Lower lobe of right lung (tissue), 2 donors: ENCODE data around the gene CACNG5. TPM values are rescaled to one million over a fixed set of nuclear protein-coding genes. Genes with fewer than 3 reads are reported as not detected.
A peak's percentile ranks its signal among the peaks of the same experiment; 100 is the strongest.

Source experiments
- ATAC-seq, 2 donors: fragments of 200-7000 bp; cut with Tn5 transposase; one replicate each; pipeline ENCODE4 v1.9.1; 2020 to 2022; ENCODE audit warnings: mild to moderate bottlenecking in 2 of 2, moderate library complexity in 2 of 2
- DNase-seq: peaks from one replicate; pipeline ENCODE4 v3.0.0-alpha.2; 2020
- H3K27ac ChIP-seq: fragments of 200-600 bp; one replicate; pipeline ENCODE4 v1.8.0; 2022
- H3K27me3 ChIP-seq: fragments of 200-600 bp; one replicate; pipeline ENCODE4 v1.8.0; 2022; ENCODE audit warnings: low read depth
- H3K36me3 ChIP-seq: fragments of 200-600 bp; one replicate; pipeline ENCODE4 v1.8.0; 2022; ENCODE audit warnings: mild to moderate bottlenecking
- H3K4me1 ChIP-seq: fragments of 200-600 bp; one replicate; pipeline ENCODE4 v1.8.0; 2022
- H3K4me3 ChIP-seq: fragments of 200-600 bp; one replicate; pipeline ENCODE4 v1.8.0; 2022; ENCODE audit warnings: mild to moderate bottlenecking
- H3K9me3 ChIP-seq: fragments of 200-600 bp; one replicate; pipeline ENCODE4 v1.8.0; 2022
- intact Hi-C: fragments of 100-400 bp; cut with DNase I; formaldehyde crosslinking; loops from one replicate; pipeline ENCODE4 v1.11.0; 2022
- total RNA-seq: library from RNA; stranded (reverse); fragmentation: NEBNext Ultra II Directional; extraction: Animal tissue kit (Norgen Biotek cat#: 25700); gene quantifications from one replicate; pipeline ENCODE4 v1.2.1, GENCODE V29; 2021
- TF ChIP-seq, protein P1 (sequence below): fragments of 200-600 bp; IDR thresholded peaks from one replicate; pipeline ENCODE4 v1.8.0; 2022; ENCODE audit warnings: antibody characterized with exemption, mild to moderate bottlenecking
- donor health status: DM: no; HTN: yes; CAD: no; lungs with severe emphysema.

The CACNG5 gene
- total RNA-seq, 1 donor from 2014 or later: not detected

DNA sequence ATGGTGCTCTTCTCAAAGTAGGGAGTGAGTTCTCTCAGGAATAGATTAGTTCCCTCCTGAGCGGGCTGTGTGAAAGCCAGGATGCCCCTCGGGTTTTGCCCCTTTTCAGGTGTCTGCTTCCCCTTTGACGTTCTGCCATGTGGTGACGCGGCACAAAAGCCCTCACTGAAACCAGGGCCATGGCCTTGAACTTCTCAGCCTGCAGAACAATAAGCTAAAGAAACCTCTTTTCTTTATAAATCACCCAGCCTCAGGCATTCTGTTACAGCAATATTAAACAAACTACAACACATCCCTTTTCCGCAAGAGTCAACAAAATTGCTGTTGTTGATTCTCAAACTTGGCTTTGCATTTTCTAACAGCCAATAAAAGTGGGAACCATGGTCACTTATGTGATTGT lies 15.5 kb upstream of the CACNG5 start:
- ATAC-seq (no peak), DNase-seq (no peak)
- intact Hi-C loops: no loop called here
- no peak overlapping the region for H3K27ac ChIP-seq
- no peaks in the 10 kb centered on the region for H3K36me3 ChIP-seq
- H3K4me3 ChIP-seq: no peak overlapping the region
- H3K4me1 ChIP-seq: no peaks in the 10 kb centered on the region
- H3K27me3 ChIP-seq: peaks cover 4% of the 10 kb centered on the region
- peaks cover 6% of the 10 kb centered on the region for H3K9me3 ChIP-seq
- TF ChIP-seq, protein P1, sequence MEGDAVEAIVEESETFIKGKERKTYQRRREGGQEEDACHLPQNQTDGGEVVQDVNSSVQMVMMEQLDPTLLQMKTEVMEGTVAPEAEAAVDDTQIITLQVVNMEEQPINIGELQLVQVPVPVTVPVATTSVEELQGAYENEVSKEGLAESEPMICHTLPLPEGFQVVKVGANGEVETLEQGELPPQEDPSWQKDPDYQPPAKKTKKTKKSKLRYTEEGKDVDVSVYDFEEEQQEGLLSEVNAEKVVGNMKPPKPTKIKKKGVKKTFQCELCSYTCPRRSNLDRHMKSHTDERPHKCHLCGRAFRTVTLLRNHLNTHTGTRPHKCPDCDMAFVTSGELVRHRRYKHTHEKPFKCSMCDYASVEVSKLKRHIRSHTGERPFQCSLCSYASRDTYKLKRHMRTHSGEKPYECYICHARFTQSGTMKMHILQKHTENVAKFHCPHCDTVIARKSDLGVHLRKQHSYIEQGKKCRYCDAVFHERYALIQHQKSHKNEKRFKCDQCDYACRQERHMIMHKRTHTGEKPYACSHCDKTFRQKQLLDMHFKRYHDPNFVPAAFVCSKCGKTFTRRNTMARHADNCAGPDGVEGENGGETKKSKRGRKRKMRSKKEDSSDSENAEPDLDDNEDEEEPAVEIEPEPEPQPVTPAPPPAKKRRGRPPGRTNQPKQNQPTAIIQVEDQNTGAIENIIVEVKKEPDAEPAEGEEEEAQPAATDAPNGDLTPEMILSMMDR: no peak

DNA sequence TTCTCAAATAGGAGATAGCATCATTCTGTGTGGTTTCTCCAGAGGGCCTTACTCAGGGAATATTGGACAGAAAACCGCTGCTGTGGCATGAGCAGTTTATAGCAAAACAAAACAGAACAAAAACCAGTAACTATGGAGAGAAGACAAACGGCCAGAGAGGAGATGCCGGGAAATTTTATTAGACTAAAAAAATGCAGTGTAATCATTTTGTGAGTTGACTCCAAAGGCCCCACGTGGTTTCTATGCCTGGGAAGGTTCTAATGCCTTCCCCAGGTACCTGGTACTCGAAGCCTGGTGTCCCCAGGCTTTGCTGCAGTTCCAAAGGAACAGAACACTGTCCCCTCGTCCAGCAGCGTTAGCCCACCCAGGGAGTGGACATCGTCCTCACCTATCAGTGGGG lies 12.9 kb upstream of the CACNG5 start:
- H3K9me3 ChIP-seq: peaks cover 6% of the 10 kb centered on the region
- H3K4me3 ChIP-seq: no peak overlapping the region
- H3K4me1 ChIP-seq: no peaks in the 10 kb centered on the region
- H3K36me3 ChIP-seq: no peaks in the 10 kb centered on the region
- H3K27me3 ChIP-seq: peaks cover 4% of the 10 kb centered on the region
- intact Hi-C loops: no loop called here
- DNase-seq (no peak), ATAC-seq (no peak)
- TF ChIP-seq, protein P1: no peak
- no peak overlapping the region for H3K27ac ChIP-seq

GRCh38 chr17:66826856-66827255 lies 8.1 kb upstream of the CACNG5 start:
- no peaks in the 10 kb centered on the region for H3K4me1 ChIP-seq
- no peak overlapping the region for H3K27ac ChIP-seq
- intact Hi-C loops: no loop called here
- H3K27me3 ChIP-seq: peaks cover 13% of the 10 kb centered on the region
- H3K4me3 ChIP-seq: no peak overlapping the region
- DNase-seq (no peak), ATAC-seq (no peak)
- TF ChIP-seq, protein P1: no peak
- H3K36me3 ChIP-seq: no peaks in the 10 kb centered on the region
- no peaks in the 10 kb centered on the region for H3K9me3 ChIP-seq

DNA sequence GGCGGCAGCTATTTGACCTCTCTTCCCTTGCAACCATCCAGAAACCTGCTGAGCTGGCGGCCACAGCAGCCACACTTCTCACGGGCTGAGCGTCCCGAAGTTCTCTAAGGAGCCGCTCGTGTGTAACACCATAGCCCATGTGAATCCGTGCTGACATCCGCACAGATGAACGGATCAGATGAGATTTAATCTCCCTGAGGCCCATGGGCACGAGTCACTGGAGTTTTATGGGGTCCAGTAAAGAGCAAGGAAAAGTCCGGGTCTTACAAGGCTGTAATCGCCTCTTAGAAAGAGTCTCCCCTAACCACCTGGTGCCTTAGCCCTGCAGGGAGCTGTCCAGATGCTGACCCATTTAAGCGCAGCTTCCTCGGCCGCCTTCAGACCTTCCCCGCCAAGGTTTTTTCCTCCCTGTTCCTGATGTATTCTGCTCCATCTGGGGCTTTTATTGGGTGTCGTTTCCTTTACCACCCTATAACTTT lies 5.5 kb upstream of the CACNG5 start:
- TF ChIP-seq, protein P1: no peak
- Histone ChIP-seq H3K27ac (no peak overlapping the region), H3K4me3 (no peak overlapping the region), H3K4me1 (no peaks in the 10 kb centered on the region), H3K36me3 (no peaks in the 10 kb centered on the region), H3K9me3 (no peaks in the 10 kb centered on the region), H3K27me3 (peaks cover 24% of the 10 kb centered on the region)
- intact Hi-C loops: no loop called here
- DNase-seq: no peak
- peak; percentile 76 to 81 for ATAC-seq

- intact Hi-C loops: no loop called here
Measured at GRCh38 chr17:66829883-66830282, 5.0 kb upstream of the CACNG5 start.

More at GRCh38 chr17:66829883-66830282, 5.0 kb upstream of the CACNG5 start:
- TF ChIP-seq, protein P1: no peak
- Histone ChIP-seq H3K4me1 (no peaks in the 10 kb centered on the region), H3K9me3 (no peaks in the 10 kb centered on the region), H3K36me3 (no peaks in the 10 kb centered on the region), H3K27me3 (peaks cover 29% of the 10 kb centered on the region), H3K4me3 (no peak overlapping the region), H3K27ac (no peak overlapping the region)
- no peak for DNase-seq
- no peak for ATAC-seq
